Colonic mucosa (tissue), 4 donors: ENCODE results near the gene LYRM4. TPM values are rescaled to one million over a fixed set of nuclear protein-coding genes. Genes with fewer than 3 reads are reported as not detected.

Experiments used
- DNase-seq: peaks from one replicate; pipeline ENCODE4 v3.0.0-alpha.2; 2020
- H3K27ac ChIP-seq: fragments of 200-600 bp; one replicate; pipeline ENCODE4 v1.8.0; 2021
- H3K27me3 ChIP-seq: fragments of 200-600 bp; one replicate; pipeline ENCODE4 v1.8.0; 2021
- H3K36me3 ChIP-seq: fragments of 200-600 bp; one replicate; pipeline ENCODE4 v1.8.0; 2021
- H3K4me1 ChIP-seq: fragments of 200-600 bp; one replicate; pipeline ENCODE4 v1.8.0; 2021; ENCODE audit warnings: mild to moderate bottlenecking
- H3K4me3 ChIP-seq: fragments of 200-600 bp; one replicate; pipeline ENCODE4 v1.8.0; 2021
- H3K9ac ChIP-seq, 2 donors: one replicate each; pipeline ENCODE4 v1.7.0; 2013; ENCODE audit warnings: control low read depth in 2 of 2, low read depth in 2 of 2, low read length in 2 of 2
- H3K9me3 ChIP-seq: fragments of 200-600 bp; one replicate; pipeline ENCODE4 v1.8.0; 2021
- CTCF ChIP-seq: fragments of 200-600 bp; IDR thresholded peaks from one replicate; pipeline ENCODE4 v1.8.0; 2022; ENCODE audit warnings: antibody characterized with exemption, mild to moderate bottlenecking
- intact Hi-C: fragments of 100-400 bp; cut with DNase I; formaldehyde crosslinking; loops from one replicate; pipeline ENCODE4 v1.14.1; 2022
- total RNA-seq, 2 donors: library from RNA; stranded (reverse); fragmentation: NEBNext Ultra II Directional in 1 of 2; extraction: Animal tissue kit (Norgen Biotek cat#: 25700) in 1 of 2; gene quantifications; one replicate each; pipeline ENCODE4 v1.2.1, GENCODE V29; 2021
- donor health status: healthy.
- donor health status: DM: no; HTN: no; CAD: no.
- donor health status: DM: no; HTN: no; CAD: no.

Gene LYRM4
- total RNA-seq, 2 donors from 2014 or later = 14.0 to 17.4 TPM

- Histone ChIP-seq H3K4me1 (no peaks in the 10 kb centered on the region), H3K36me3 (no peaks in the 10 kb centered on the region), H3K9me3 (no peaks in the 10 kb centered on the region), H3K9ac (no peak overlapping the region), H3K4me3 (no peak overlapping the region), H3K27ac (no peak overlapping the region), H3K27me3 (no peaks in the 10 kb centered on the region)
- intact Hi-C loops = no loop called here
- DNase-seq = no peak
- no peak for TF ChIP-seq CTCF
Observed at GRCh38 chr6:5138995-5139827, 121.5 kb downstream of the LYRM4 start.

DNA sequence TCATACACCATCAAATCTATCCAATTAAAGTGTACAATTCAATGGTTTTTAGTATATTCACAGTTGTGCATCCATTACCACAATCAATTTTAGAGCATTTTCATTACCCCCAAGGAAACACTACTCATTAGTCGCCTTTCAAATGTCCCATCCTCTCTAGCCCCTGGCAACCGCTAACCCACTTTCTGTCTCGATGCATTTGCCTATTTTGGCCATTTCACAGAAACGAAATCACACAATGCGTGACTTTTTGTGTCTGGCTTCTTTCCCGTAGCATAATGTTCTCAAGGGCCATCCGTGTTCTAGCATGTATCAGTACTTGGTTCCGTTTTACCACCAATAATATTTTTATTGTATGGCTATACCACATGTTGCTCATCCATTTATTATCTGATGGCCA lies 123.9 kb downstream of the LYRM4 start:
- Histone ChIP-seq H3K27ac (no peak overlapping the region), H3K4me1 (no peaks in the 10 kb centered on the region), H3K4me3 (no peak overlapping the region), H3K9me3 (no peaks in the 10 kb centered on the region), H3K9ac (no peak overlapping the region), H3K36me3 (no peaks in the 10 kb centered on the region), H3K27me3 (no peaks in the 10 kb centered on the region)
- no peak for DNase-seq
- intact Hi-C loops = no loop called here
- no peak for TF ChIP-seq CTCF

- Histone ChIP-seq H3K9me3 (no peaks in the 10 kb centered on the region), H3K9ac (no peak overlapping the region), H3K27ac (no peak overlapping the region), H3K4me1 (no peaks in the 10 kb centered on the region), H3K27me3 (no peaks in the 10 kb centered on the region), H3K36me3 (no peaks in the 10 kb centered on the region), H3K4me3 (no peak overlapping the region)
- DNase-seq = no peak
- intact Hi-C loops = no loop called here
- TF ChIP-seq CTCF = peak; percentile 47
Observed at GRCh38 chr6:5135788-5136376, 124.9 kb downstream of the LYRM4 start.

DNA sequence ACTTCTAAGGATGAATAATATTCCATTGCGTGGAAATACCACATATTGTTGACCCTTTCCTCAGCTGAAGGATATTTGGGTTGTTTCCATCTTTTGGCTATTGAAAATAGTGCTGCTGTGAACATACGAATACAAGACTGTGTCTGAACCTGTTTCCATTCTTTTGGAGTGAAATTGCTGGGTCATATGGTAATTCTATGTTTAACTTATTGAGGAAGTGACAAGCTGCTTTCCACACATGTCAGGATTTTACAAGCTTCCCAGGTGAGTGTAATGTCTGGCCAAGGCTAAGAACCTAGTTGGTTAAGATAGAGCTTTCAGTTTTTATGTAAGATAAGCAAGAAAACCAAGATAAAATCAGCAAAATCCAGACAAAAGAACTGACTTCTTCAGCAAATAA lies 126.8 kb downstream of the LYRM4 start:
- H3K9ac ChIP-seq = no peak overlapping the region
- TF ChIP-seq CTCF = no peak
- no peak overlapping the region for H3K27ac ChIP-seq
- no peaks in the 10 kb centered on the region for H3K27me3 ChIP-seq
- no peak for DNase-seq
- no peak overlapping the region for H3K4me3 ChIP-seq
- H3K4me1 ChIP-seq = no peaks in the 10 kb centered on the region
- H3K9me3 ChIP-seq = no peaks in the 10 kb centered on the region
- H3K36me3 ChIP-seq = no peaks in the 10 kb centered on the region
- intact Hi-C loops = no loop called here

DNA sequence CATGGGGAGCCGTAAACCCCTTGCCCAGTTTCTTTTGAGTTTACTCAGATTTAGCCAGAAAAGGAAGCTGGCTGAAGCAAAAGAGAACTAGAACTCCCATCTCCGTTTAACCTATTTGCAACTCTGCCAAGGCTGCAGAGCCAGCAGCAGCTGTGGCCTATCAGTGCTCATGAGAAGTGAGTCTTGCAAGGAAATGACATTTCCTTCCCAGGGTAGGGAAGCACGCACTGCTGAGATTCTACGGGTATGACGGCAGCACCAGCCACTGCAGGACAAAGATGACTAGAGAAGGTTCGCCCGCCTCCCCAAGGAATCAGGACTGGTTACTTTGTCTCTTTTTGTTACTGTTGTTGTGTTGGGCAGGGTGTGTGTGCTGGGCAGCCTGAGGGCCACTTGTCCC lies 128.0 kb downstream of the LYRM4 start:
- H3K9me3 ChIP-seq = no peaks in the 10 kb centered on the region
- peak; percentile 47 for DNase-seq
- H3K9ac ChIP-seq = no peak overlapping the region
- no peak overlapping the region for H3K4me3 ChIP-seq
- H3K4me1 ChIP-seq = no peaks in the 10 kb centered on the region
- intact Hi-C loops = no loop called here
- no peaks in the 10 kb centered on the region for H3K36me3 ChIP-seq
- no peak overlapping the region for H3K27ac ChIP-seq
- H3K27me3 ChIP-seq = no peaks in the 10 kb centered on the region
- no peak for TF ChIP-seq CTCF
